Thyroid gland (tissue), 4 donors: ENCODE results near the gene RB1.

Experiments used
- POLR2A ChIP-seq, 2 donors: fragments of 450-650 bp; IDR thresholded peaks; one replicate each; pipeline ENCODE4 v1.6.1; 2017; ENCODE audit warnings: antibody characterized with exemption in 2 of 2, mild to moderate bottlenecking in 2 of 2, moderate library complexity in 1 of 2
- TF ChIP-seq, protein P1 (sequence below), 6 experiments: fragments of 200-600 bp in 3 of 6; fragments of 450-650 bp in 3 of 6; sonication (generic) in 3 of 6; IDR thresholded peaks; one replicate each; pipeline ENCODE4 v1.5.1; 2016 to 2019; ENCODE audit warnings: antibody characterized with exemption in 6 of 6, mild to moderate bottlenecking in 2 of 6, inconsistent platforms in 1 of 6, moderate library complexity in 1 of 6

DNA sequence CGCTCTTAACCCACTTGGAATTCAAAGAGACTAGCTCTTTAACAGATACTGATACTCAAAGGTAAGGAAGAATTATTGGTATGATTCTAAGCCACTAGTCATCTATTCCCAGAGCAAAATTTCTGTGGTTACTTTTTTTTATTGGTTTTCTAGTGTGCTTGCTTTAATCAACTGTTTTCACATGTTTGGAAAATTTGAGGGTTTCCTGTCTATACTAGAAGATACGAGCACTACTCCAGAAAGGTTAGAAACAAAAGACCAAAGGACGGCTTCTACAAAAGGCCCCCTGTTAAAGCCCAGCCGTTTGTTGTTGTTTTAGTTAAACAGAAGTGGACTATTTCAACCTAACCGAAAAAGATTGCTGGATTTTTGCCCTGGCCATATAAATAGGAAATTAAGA lies 127.9 kb downstream of the RB1 start:
- TF ChIP-seq, protein P1, sequence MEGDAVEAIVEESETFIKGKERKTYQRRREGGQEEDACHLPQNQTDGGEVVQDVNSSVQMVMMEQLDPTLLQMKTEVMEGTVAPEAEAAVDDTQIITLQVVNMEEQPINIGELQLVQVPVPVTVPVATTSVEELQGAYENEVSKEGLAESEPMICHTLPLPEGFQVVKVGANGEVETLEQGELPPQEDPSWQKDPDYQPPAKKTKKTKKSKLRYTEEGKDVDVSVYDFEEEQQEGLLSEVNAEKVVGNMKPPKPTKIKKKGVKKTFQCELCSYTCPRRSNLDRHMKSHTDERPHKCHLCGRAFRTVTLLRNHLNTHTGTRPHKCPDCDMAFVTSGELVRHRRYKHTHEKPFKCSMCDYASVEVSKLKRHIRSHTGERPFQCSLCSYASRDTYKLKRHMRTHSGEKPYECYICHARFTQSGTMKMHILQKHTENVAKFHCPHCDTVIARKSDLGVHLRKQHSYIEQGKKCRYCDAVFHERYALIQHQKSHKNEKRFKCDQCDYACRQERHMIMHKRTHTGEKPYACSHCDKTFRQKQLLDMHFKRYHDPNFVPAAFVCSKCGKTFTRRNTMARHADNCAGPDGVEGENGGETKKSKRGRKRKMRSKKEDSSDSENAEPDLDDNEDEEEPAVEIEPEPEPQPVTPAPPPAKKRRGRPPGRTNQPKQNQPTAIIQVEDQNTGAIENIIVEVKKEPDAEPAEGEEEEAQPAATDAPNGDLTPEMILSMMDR (IDR thresholded peaks at IDR 0.05) = no peak
- no peak for TF ChIP-seq POLR2A (IDR thresholded peaks at IDR 0.05)
